Astrocyte (in vitro differentiated cells and primary cell): ENCODE results near the gene SLC45A1. TPM values are rescaled to one million over a fixed set of nuclear protein-coding genes. Genes with fewer than 3 reads are reported as not detected.

ENCODE experiments used
- DNase-seq: peaks from one replicate; pipeline ENCODE4 v3.0.0-alpha.2; 2010; ENCODE audit warnings: low read depth
- FAIRE-seq: peaks from 2 replicates; lab custom pipeline; 2011; peaks lifted over from hg19 to GRCh38; lab: Jason Lieb, UNC
- H2AFZ ChIP-seq: 2 replicates; pipeline ENCODE4 v1.6.0; 2012; ENCODE audit warnings: low read depth, low read length, inconsistent platforms
- H3K27ac ChIP-seq: 2 replicates; pipeline ENCODE4 v1.5.1; 2011; ENCODE audit warnings: low read depth, low read length, inconsistent platforms
- H3K27me3 ChIP-seq: 2 replicates; pipeline ENCODE4 v1.6.0; 2011; ENCODE audit warnings: low read length, inconsistent platforms; ENCODE audit not compliant: insufficient read depth
- H3K36me3 ChIP-seq: 2 replicates; pipeline ENCODE4 v1.5.1; 2011; ENCODE audit warnings: low read length, inconsistent platforms; ENCODE audit not compliant: insufficient read depth
- H3K4me1 ChIP-seq: 2 replicates; pipeline ENCODE4 v1.5.1; 2011; ENCODE audit warnings: low read length, inconsistent platforms; ENCODE audit not compliant: insufficient read depth
- H3K4me2 ChIP-seq: 2 replicates; pipeline ENCODE4 v1.6.0; 2012; ENCODE audit warnings: low read length, inconsistent platforms
- H3K4me3 ChIP-seq: 2 replicates; pipeline ENCODE4 v1.5.1; 2011; ENCODE audit warnings: low read depth, mild to moderate bottlenecking, low read length, inconsistent platforms; ENCODE audit not compliant: insufficient read depth
- H3K79me2 ChIP-seq: 2 replicates; pipeline ENCODE4 v1.6.0; 2012; ENCODE audit warnings: mild to moderate bottlenecking, low read length, inconsistent platforms; ENCODE audit not compliant: insufficient read depth
- H3K9ac ChIP-seq: 2 replicates; pipeline ENCODE4 v1.6.0; 2012; ENCODE audit warnings: mild to moderate bottlenecking, low read length, inconsistent platforms
- H3K9me3 ChIP-seq: 2 replicates; pipeline ENCODE4 v1.5.1; 2012; ENCODE audit warnings: low read depth, mild to moderate bottlenecking, low read length, inconsistent platforms; ENCODE audit not compliant: insufficient read depth
- H4K20me1 ChIP-seq: 2 replicates; pipeline ENCODE4 v1.6.0; 2012; ENCODE audit warnings: low read length, inconsistent platforms; ENCODE audit not compliant: insufficient read depth
- H3K27ac Mint-ChIP-seq: one replicate; pipeline ENCODE4 v1.8.0; 2021; ENCODE audit warnings: mild to moderate bottlenecking, mixed read lengths; ENCODE audit not compliant: unreplicated experiment
- H3K27me3 Mint-ChIP-seq: one replicate; pipeline ENCODE4 v1.8.0; 2021; ENCODE audit warnings: low read depth, mixed read lengths; ENCODE audit not compliant: unreplicated experiment
- H3K36me3 Mint-ChIP-seq: one replicate; pipeline ENCODE4 v1.8.0; 2021; ENCODE audit warnings: low read depth, mixed read lengths; ENCODE audit not compliant: unreplicated experiment
- H3K4me1 Mint-ChIP-seq: one replicate; pipeline ENCODE4 v1.8.0; 2021; ENCODE audit warnings: low read depth, mixed read lengths; ENCODE audit not compliant: unreplicated experiment
- H3K4me3 Mint-ChIP-seq: one replicate; pipeline ENCODE4 v1.8.0; 2021; ENCODE audit warnings: mild to moderate bottlenecking, moderate library complexity, mixed read lengths; ENCODE audit not compliant: unreplicated experiment
- H3K9me3 Mint-ChIP-seq: one replicate; pipeline ENCODE4 v1.8.0; 2021; ENCODE audit warnings: mild to moderate bottlenecking, mixed read lengths; ENCODE audit not compliant: unreplicated experiment
- CTCF ChIP-seq: IDR thresholded peaks from 2 replicates; pipeline ENCODE4 v1.5.1; 2011; ENCODE audit warnings: low read depth, mild to moderate bottlenecking, inconsistent platforms, low read length, moderate library complexity; ENCODE audit not compliant: insufficient read depth
- EZH2 ChIP-seq: IDR thresholded peaks from 2 replicates; pipeline ENCODE4 v1.6.1; 2012; ENCODE audit warnings: mild to moderate bottlenecking, low read length, inconsistent platforms; ENCODE audit not compliant: insufficient read depth
- total RNA-seq: library from RNA; stranded (reverse); gene quantifications from 2 replicates; pipeline ENCODE4 v1.2.1, GENCODE V29; 2021

SLC45A1 gene
- total RNA-seq, 1 donor from 2014 or later = 0.95 TPM

DNA sequence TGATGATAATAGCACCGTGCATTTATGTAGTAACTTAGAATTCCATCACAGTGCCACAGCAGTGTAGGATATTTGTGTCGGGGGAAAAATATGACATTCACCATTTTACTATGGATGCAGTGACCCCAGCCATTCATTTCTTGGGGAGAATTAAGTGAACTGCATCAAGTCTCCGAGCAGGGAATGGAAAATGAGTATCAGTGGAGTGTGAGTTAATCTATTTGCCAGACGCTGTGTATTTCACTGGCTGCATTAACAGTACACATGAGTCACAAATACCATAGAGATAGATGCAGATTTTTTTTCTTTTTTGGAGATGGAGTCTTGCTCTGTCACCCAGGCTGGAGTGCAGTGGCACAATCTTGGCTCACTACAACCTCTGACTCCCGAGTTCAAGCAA, 33.8 kb upstream of the SLC45A1 start:
- no peaks in the 10 kb centered on the region for H3K36me3 Mint-ChIP-seq
- peak; percentile 70 for DNase-seq
- no peak overlapping the region for H3K27ac Mint-ChIP-seq
- H3K36me3 ChIP-seq = no peaks in the 10 kb centered on the region
- H3K4me3 Mint-ChIP-seq = no peak overlapping the region
- H3K4me3 ChIP-seq = no peak overlapping the region
- no peak overlapping the region for H3K27ac ChIP-seq
- H3K9me3 Mint-ChIP-seq = no peaks in the 10 kb centered on the region
- no peak overlapping the region for H3K9ac ChIP-seq
- H3K27me3 ChIP-seq = no peaks in the 10 kb centered on the region
- H3K27me3 Mint-ChIP-seq = peaks cover 4% of the 10 kb centered on the region
- H3K4me1 Mint-ChIP-seq = no peaks in the 10 kb centered on the region
- TF ChIP-seq EZH2 (no peak), CTCF (no peak)
- H4K20me1 ChIP-seq = no peaks in the 10 kb centered on the region
- no peak for FAIRE-seq
- H3K4me1 ChIP-seq = no peaks in the 10 kb centered on the region
- H3K4me2 ChIP-seq = no peak overlapping the region
- H3K79me2 ChIP-seq = no peaks in the 10 kb centered on the region
- no peaks in the 10 kb centered on the region for H3K9me3 ChIP-seq
- no peak overlapping the region for H2AFZ ChIP-seq

DNA sequence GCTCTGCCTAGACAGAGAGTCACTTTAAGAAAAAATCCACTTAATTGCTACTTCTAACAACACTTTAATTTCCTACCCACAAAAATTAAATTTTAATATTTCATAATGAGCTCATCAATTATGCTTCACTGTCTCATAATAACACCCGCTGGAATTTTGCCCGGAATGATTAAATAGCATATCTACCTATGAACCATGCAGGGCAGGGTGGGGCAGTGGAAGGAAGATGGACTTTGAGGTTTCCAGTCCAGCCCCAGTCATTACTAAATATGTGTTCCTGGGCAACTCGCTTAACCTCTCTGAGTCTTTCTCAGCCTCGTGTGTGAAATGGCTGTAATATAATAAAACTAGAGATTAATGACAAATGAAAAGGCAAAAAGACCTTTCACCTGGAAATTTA, 32.8 kb upstream of the SLC45A1 start:
- TF ChIP-seq EZH2 (no peak), CTCF (no peak)
- no peak overlapping the region for H3K4me3 Mint-ChIP-seq

DNA sequence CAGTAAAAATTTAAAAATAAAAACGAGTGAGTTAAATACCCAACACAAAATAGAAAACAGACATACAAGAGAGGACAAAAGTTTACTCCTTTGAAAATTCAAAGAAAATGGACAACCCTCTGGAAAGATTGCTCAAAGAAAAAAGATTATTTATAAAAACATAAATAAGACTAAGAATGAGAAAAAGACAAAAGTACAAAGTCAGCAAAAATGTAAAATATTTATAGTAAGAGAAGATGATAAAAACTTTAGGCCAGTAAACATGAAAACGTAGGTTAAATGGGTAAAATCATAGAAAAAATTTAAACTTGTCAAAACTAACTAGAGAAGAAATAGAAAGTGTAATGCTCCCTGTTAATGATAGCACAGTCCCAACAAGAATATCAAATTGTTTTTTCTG, 31.9 kb upstream of the SLC45A1 start:
- Mint-ChIP-seq H3K4me1 (no peaks in the 10 kb centered on the region), H3K9me3 (no peaks in the 10 kb centered on the region), H3K36me3 (no peaks in the 10 kb centered on the region), H3K27me3 (peaks cover 4% of the 10 kb centered on the region), H3K4me3 (no peak overlapping the region), H3K27ac (no peak overlapping the region)
- H2AFZ ChIP-seq = no peak overlapping the region
- TF ChIP-seq EZH2 (no peak), CTCF (no peak)
- H3K4me3 ChIP-seq = no peak overlapping the region
- H3K27me3 ChIP-seq = no peaks in the 10 kb centered on the region
- H3K4me2 ChIP-seq = no peak overlapping the region
- H3K4me1 ChIP-seq = no peaks in the 10 kb centered on the region
- H4K20me1 ChIP-seq = no peaks in the 10 kb centered on the region
- H3K27ac ChIP-seq = no peak overlapping the region
- no peak overlapping the region for H3K9ac ChIP-seq
- no peak for FAIRE-seq
- no peak for DNase-seq
- no peaks in the 10 kb centered on the region for H3K36me3 ChIP-seq
- H3K79me2 ChIP-seq = no peaks in the 10 kb centered on the region
- H3K9me3 ChIP-seq = no peaks in the 10 kb centered on the region

More for the DNA sequence above, 32.8 kb upstream of the SLC45A1 start:
- Histone ChIP-seq H3K4me2 (no peak overlapping the region), H3K9ac (no peak overlapping the region), H3K4me1 (no peaks in the 10 kb centered on the region), H3K27ac (no peak overlapping the region), H3K4me3 (no peak overlapping the region), H3K36me3 (no peaks in the 10 kb centered on the region), H3K9me3 (no peaks in the 10 kb centered on the region), H3K79me2 (no peaks in the 10 kb centered on the region), H4K20me1 (no peaks in the 10 kb centered on the region), H2AFZ (no peak overlapping the region), H3K27me3 (no peaks in the 10 kb centered on the region)
- Mint-ChIP-seq H3K27me3 (peaks cover 4% of the 10 kb centered on the region), H3K4me1 (no peaks in the 10 kb centered on the region), H3K9me3 (no peaks in the 10 kb centered on the region), H3K36me3 (no peaks in the 10 kb centered on the region), H3K27ac (no peak overlapping the region)
- FAIRE-seq (no peak), DNase-seq (no peak)
